ENCODE results near the gene CEP63. TPM values are rescaled to one million over a fixed set of nuclear protein-coding genes. Genes with fewer than 3 reads are reported as not detected.

Gene CEP63
- total and polyA plus RNA-seq, 8 donors = 8.1 to 104 (median 16.7) TPM

DNA sequence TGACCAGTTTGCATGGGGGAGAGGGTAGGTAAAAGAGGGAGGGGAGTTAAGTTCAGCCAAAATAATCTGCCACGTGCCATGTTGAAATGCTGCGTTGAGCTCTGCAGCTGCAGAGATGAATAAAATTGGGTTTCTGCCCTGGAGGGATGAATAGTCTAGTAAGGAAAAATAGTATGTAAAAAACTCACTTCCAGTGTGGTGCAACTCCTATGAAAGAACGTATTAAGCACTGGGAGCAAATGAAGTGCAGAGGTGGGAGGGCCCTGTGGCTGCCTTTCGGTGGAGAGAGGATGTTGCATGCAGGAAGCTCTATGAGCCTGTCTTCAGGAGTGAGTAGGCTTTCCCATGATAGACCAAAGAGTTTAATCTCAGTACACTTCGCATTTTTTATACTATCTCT, 8.6 kb downstream of the CEP63 start:
- no peak for DNase-seq
- no peaks in the 10 kb centered on the region for H3K9me3 ChIP-seq
- WGBS, 5 donors = 83 to 89% (median 85%) methylated on average over 5 of the region's 5 CpGs
- H3K27ac ChIP-seq = no peak overlapping the region
- peaks cover 0 to 25% (median 14%) of the 10 kb centered on the region in 4 donors for H3K36me3 ChIP-seq
- no peak overlapping the region for H3K4me3 ChIP-seq
- no peaks in the 10 kb centered on the region for H3K27me3 ChIP-seq
- no peak for TF ChIP-seq POLR2AphosphoS5 (IDR thresholded peaks at IDR 0.05)
- TF ChIP-seq, protein P1, sequence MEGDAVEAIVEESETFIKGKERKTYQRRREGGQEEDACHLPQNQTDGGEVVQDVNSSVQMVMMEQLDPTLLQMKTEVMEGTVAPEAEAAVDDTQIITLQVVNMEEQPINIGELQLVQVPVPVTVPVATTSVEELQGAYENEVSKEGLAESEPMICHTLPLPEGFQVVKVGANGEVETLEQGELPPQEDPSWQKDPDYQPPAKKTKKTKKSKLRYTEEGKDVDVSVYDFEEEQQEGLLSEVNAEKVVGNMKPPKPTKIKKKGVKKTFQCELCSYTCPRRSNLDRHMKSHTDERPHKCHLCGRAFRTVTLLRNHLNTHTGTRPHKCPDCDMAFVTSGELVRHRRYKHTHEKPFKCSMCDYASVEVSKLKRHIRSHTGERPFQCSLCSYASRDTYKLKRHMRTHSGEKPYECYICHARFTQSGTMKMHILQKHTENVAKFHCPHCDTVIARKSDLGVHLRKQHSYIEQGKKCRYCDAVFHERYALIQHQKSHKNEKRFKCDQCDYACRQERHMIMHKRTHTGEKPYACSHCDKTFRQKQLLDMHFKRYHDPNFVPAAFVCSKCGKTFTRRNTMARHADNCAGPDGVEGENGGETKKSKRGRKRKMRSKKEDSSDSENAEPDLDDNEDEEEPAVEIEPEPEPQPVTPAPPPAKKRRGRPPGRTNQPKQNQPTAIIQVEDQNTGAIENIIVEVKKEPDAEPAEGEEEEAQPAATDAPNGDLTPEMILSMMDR (IDR thresholded peaks at IDR 0.05) = no peak
- no peak for TF ChIP-seq EP300 (IDR thresholded peaks at IDR 0.05)
- no peak for TF ChIP-seq POLR2A (IDR thresholded peaks at IDR 0.05)
- intact Hi-C loops (cut with DNase I; ENCODE audit: low total_unique reads) = no loop called here
- peaks cover 0 to 11% (median 5%) of the 10 kb centered on the region in 4 donors for H3K4me1 ChIP-seq

DNA sequence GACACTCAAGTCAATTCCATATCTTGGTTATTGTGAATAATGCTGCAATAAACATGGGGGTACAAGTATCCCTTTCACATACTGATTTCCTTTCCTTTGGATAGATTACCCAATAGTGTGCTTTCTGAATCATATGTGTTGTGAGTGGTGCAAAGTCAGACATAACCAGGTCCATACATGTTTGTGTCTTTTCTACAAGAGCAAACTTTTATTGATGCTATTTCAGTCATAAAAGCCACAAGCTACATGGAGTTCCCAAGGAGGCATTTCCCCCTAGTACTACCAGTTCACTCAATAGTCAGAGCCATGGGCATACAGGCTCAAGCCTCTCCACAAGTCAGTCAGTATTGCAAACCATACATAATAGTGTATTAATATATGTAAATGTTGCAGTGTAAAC, 10.1 kb downstream of the CEP63 start:
- Histone ChIP-seq H3K36me3 (peaks cover 0 to 31% (median 16%) of the 10 kb centered on the region in 4 donors), H3K4me3 (no peak overlapping the region), H3K27me3 (no peaks in the 10 kb centered on the region), H3K4me1 (peaks cover 0 to 10% (median 4%) of the 10 kb centered on the region in 4 donors), H3K9me3 (no peaks in the 10 kb centered on the region), H3K27ac (no peak overlapping the region)
- intact Hi-C loops (cut with DNase I; ENCODE audit: low total_unique reads) = no loop called here
- no peak for DNase-seq
- TF ChIP-seq POLR2A (IDR thresholded peaks at IDR 0.05) = no peak
- TF ChIP-seq POLR2AphosphoS5 (IDR thresholded peaks at IDR 0.05) = no peak
- TF ChIP-seq, protein P1 (IDR thresholded peaks at IDR 0.05) = no peak
- TF ChIP-seq EP300 (IDR thresholded peaks at IDR 0.05) = no peak

DNA sequence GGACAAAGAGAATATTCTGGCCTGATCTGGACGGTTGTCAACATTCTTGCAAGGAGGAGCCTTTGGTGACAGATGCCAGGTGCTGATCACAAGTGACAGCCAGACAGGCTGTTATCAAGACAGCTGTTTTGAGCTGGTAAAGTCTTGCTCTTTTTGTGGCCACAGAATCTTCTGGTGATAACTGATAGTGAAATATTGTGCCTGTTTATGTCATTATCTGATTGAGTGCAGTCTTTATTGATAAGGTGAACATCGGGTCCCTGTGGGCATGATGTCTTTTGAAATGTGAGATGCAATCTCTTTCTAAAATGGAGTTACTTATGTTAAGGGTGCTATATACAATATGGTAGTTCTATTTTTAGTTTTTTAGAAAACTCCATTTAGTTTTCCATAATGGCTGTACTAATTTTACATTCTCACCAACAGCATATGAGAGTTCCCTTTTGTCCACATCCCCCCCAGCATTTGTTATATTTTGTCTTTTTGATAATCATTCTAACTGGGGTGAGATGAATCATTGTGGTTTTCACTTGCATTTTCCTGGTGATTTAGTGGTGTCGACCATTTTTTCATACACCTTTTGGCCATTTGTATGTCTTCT, 10.7 kb downstream of the CEP63 start:
- WGBS, 5 donors = 62 to 76% (median 66%) methylated on average over 3 of the region's 3 CpGs
- no peak overlapping the region for H3K27ac ChIP-seq
- peaks cover 0 to 10% (median 4%) of the 10 kb centered on the region in 4 donors for H3K4me1 ChIP-seq
- no peaks in the 10 kb centered on the region for H3K27me3 ChIP-seq
- no peak for DNase-seq
- H3K9me3 ChIP-seq = no peaks in the 10 kb centered on the region
- intact Hi-C loops (cut with DNase I; ENCODE audit: low total_unique reads) = no loop called here
- no peak overlapping the region for H3K4me3 ChIP-seq
- peaks cover 0 to 31% (median 16%) of the 10 kb centered on the region in 4 donors for H3K36me3 ChIP-seq
- no peak for TF ChIP-seq POLR2A (IDR thresholded peaks at IDR 0.05)
- no peak for TF ChIP-seq POLR2AphosphoS5 (IDR thresholded peaks at IDR 0.05)
- no peak for TF ChIP-seq EP300 (IDR thresholded peaks at IDR 0.05)
- TF ChIP-seq, protein P1 (IDR thresholded peaks at IDR 0.05) = no peak

DNA sequence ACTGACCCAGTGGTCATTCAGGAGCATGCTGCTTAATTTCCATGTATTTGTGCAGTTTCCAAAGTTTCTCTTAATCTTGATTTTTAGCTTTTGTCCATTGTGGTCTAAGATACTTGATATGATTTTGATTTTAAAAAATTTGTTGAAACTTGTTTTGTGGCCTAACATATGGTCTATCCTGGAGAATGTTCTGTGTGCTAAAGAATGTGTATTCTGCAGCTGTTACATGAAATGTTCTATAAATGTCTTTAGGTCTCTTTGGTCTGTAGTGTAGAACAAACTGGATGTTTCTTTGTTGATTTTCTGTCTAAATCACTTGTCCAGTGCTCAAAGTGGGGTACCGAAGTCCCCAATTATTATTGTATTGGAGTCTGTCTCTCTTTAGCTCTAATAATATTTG, 17.4 kb downstream of the CEP63 start:
- no peak for DNase-seq
- no peak overlapping the region for H3K4me3 ChIP-seq
- intact Hi-C loops (cut with DNase I; ENCODE audit: low total_unique reads) = no loop called here
- WGBS, 5 donors = 94 to 100% (median 96%) methylated on average over 1 of the region's 1 CpG
- no peak for TF ChIP-seq EP300 (IDR thresholded peaks at IDR 0.05)
- TF ChIP-seq POLR2A (IDR thresholded peaks at IDR 0.05) = no peak
- no peak for TF ChIP-seq POLR2AphosphoS5 (IDR thresholded peaks at IDR 0.05)
- TF ChIP-seq, protein P1 (IDR thresholded peaks at IDR 0.05) = no peak
- peaks cover 0 to 40% (median 20%) of the 10 kb centered on the region in 4 donors for H3K36me3 ChIP-seq
- H3K27me3 ChIP-seq = no peaks in the 10 kb centered on the region
- peaks cover 0 to 4% (median 0%) of the 10 kb centered on the region in 4 donors for H3K4me1 ChIP-seq
- H3K9me3 ChIP-seq = peaks cover 0 to 20% (median 4%) of the 10 kb centered on the region in 4 donors
- no peak overlapping the region for H3K27ac ChIP-seq

Data from stomach (tissue), 9 donors.